ENCODE data around the gene NBL1. TPM values are rescaled to one million over a fixed set of nuclear protein-coding genes. Genes with fewer than 3 reads are reported as not detected.
A peak's percentile ranks its signal among the peaks of the same experiment; 100 is the strongest.

NBL1 gene
- total RNA-seq, 2 donors from 2014 or later: 32.0 to 32.3 TPM

- peak overlapping the region; percentile 9 for H3K27ac Mint-ChIP-seq
- no peaks in the 10 kb centered on the region for H3K9me3 ChIP-seq (ENCODE audit: control insufficient read depth, low read length, poor library complexity, severe bottlenecking)
- ATAC-seq (no peak), DNase-seq (no peak)
- no peak overlapping the region for H3K4me3 Mint-ChIP-seq
- no peaks in the 10 kb centered on the region for H3K27me3 Mint-ChIP-seq
- peaks cover 30% of the 10 kb centered on the region for H3K4me1 Mint-ChIP-seq
- peaks cover 8% of the 10 kb centered on the region for H3K36me3 Mint-ChIP-seq (ENCODE audit: low read depth)
These were observed 30.9 kb upstream of the NBL1 start for GRCh38 chr1:19613171-19613703.

- Mint-ChIP-seq H3K36me3 (ENCODE audit: low read depth) (peaks cover 8% of the 10 kb centered on the region), H3K4me3 (no peak overlapping the region), H3K27ac (peak overlapping the region; percentile 84), H3K4me1 (peaks cover 33% of the 10 kb centered on the region), H3K27me3 (no peaks in the 10 kb centered on the region)
- no peak for DNase-seq
- H3K9me3 ChIP-seq (ENCODE audit: control insufficient read depth, low read length, poor library complexity, severe bottlenecking): no peaks in the 10 kb centered on the region
- ATAC-seq: no peak
These were observed 28.7 kb upstream of the NBL1 start for GRCh38 chr1:19615438-19615837.

GRCh38 chr1:19616489-19616888 is 27.6 kb upstream of the NBL1 start:
- DNase-seq: no peak
- H3K4me1 Mint-ChIP-seq: peaks cover 36% of the 10 kb centered on the region
- H3K36me3 Mint-ChIP-seq (ENCODE audit: low read depth): peaks cover 8% of the 10 kb centered on the region
- no peak for ATAC-seq
- no peaks in the 10 kb centered on the region for H3K27me3 Mint-ChIP-seq
- H3K4me3 Mint-ChIP-seq: no peak overlapping the region
- no peaks in the 10 kb centered on the region for H3K9me3 ChIP-seq (ENCODE audit: control insufficient read depth, low read length, poor library complexity, severe bottlenecking)
- no peak overlapping the region for H3K27ac Mint-ChIP-seq

- H3K27ac Mint-ChIP-seq: no peak overlapping the region
- ATAC-seq (no peak), DNase-seq (no peak)
- H3K36me3 Mint-ChIP-seq (ENCODE audit: low read depth): peaks cover 8% of the 10 kb centered on the region
- H3K27me3 Mint-ChIP-seq: no peaks in the 10 kb centered on the region
- no peak overlapping the region for H3K4me3 Mint-ChIP-seq
- peaks cover 38% of the 10 kb centered on the region for H3K4me1 Mint-ChIP-seq
- no peaks in the 10 kb centered on the region for H3K9me3 ChIP-seq (ENCODE audit: control insufficient read depth, low read length, poor library complexity, severe bottlenecking)
These were observed 26.7 kb upstream of the NBL1 start for GRCh38 chr1:19617376-19617775.

- H3K9me3 ChIP-seq (ENCODE audit: control insufficient read depth, low read length, poor library complexity, severe bottlenecking): no peaks in the 10 kb centered on the region
These were observed 25.7 kb upstream of the NBL1 start for GRCh38 chr1:19618428-19618827.

GRCh38 chr1:19619697-19620384 is 24.3 kb upstream of the NBL1 start:
- H3K4me1 Mint-ChIP-seq: peaks cover 23% of the 10 kb centered on the region
- DNase-seq (no peak), ATAC-seq (no peak)
- H3K36me3 Mint-ChIP-seq (ENCODE audit: low read depth): peaks cover 6% of the 10 kb centered on the region
- H3K27ac Mint-ChIP-seq: peak overlapping the region; percentile 41
- H3K4me3 Mint-ChIP-seq: no peak overlapping the region
- no peaks in the 10 kb centered on the region for H3K27me3 Mint-ChIP-seq
- H3K9me3 ChIP-seq (ENCODE audit: control insufficient read depth, low read length, poor library complexity, severe bottlenecking): no peaks in the 10 kb centered on the region

More at GRCh38 chr1:19618428-19618827, 25.7 kb upstream of the NBL1 start:
- peak overlapping the region; percentile 41 for H3K27ac Mint-ChIP-seq
- ATAC-seq (no peak), DNase-seq (no peak)
- no peaks in the 10 kb centered on the region for H3K27me3 Mint-ChIP-seq
- H3K36me3 Mint-ChIP-seq (ENCODE audit: low read depth): peaks cover 6% of the 10 kb centered on the region
- H3K4me3 Mint-ChIP-seq: no peak overlapping the region
- peaks cover 30% of the 10 kb centered on the region for H3K4me1 Mint-ChIP-seq

- DNase-seq (no peak), ATAC-seq (no peak)
- Mint-ChIP-seq H3K27me3 (no peaks in the 10 kb centered on the region), H3K36me3 (ENCODE audit: low read depth) (no peaks in the 10 kb centered on the region), H3K4me1 (peaks cover 15% of the 10 kb centered on the region), H3K27ac (no peak overlapping the region), H3K4me3 (no peak overlapping the region)
- H3K9me3 ChIP-seq (ENCODE audit: control insufficient read depth, low read length, poor library complexity, severe bottlenecking): no peaks in the 10 kb centered on the region
These were observed 23.3 kb upstream of the NBL1 start for GRCh38 chr1:19620786-19621185.

- no peak for ATAC-seq
- Mint-ChIP-seq H3K27ac (no peak overlapping the region), H3K36me3 (ENCODE audit: low read depth) (no peaks in the 10 kb centered on the region)
These were observed 22.7 kb upstream of the NBL1 start for GRCh38 chr1:19621274-19621950.

GRCh38 chr1:19622204-19622603 is 21.9 kb upstream of the NBL1 start:
- H3K9me3 ChIP-seq (ENCODE audit: control insufficient read depth, low read length, poor library complexity, severe bottlenecking): no peaks in the 10 kb centered on the region
- H3K27me3 Mint-ChIP-seq: no peaks in the 10 kb centered on the region
- H3K36me3 Mint-ChIP-seq (ENCODE audit: low read depth): no peaks in the 10 kb centered on the region
- no peak overlapping the region for H3K4me3 Mint-ChIP-seq
- no peak for DNase-seq
- no peak for ATAC-seq
- H3K27ac Mint-ChIP-seq: no peak overlapping the region
- H3K4me1 Mint-ChIP-seq: peaks cover 11% of the 10 kb centered on the region

More at GRCh38 chr1:19621274-19621950, 22.7 kb upstream of the NBL1 start:
- H3K9me3 ChIP-seq (ENCODE audit: control insufficient read depth, low read length, poor library complexity, severe bottlenecking): no peaks in the 10 kb centered on the region
- no peak overlapping the region for H3K4me3 Mint-ChIP-seq
- H3K4me1 Mint-ChIP-seq: peaks cover 15% of the 10 kb centered on the region
- DNase-seq: no peak
- H3K27me3 Mint-ChIP-seq: no peaks in the 10 kb centered on the region

- no peaks in the 10 kb centered on the region for H3K9me3 ChIP-seq (ENCODE audit: control insufficient read depth, low read length, poor library complexity, severe bottlenecking)
- ATAC-seq (no peak), DNase-seq (no peak)
- no peaks in the 10 kb centered on the region for H3K27me3 Mint-ChIP-seq
- H3K4me1 Mint-ChIP-seq: peaks cover 11% of the 10 kb centered on the region
- no peaks in the 10 kb centered on the region for H3K36me3 Mint-ChIP-seq (ENCODE audit: low read depth)
- no peak overlapping the region for H3K27ac Mint-ChIP-seq
- H3K4me3 Mint-ChIP-seq: no peak overlapping the region
These were observed 20.6 kb upstream of the NBL1 start for GRCh38 chr1:19623523-19623922.

GRCh38 chr1:19625291-19625937 is 18.7 kb upstream of the NBL1 start:
- no peaks in the 10 kb centered on the region for H3K27me3 Mint-ChIP-seq
- no peaks in the 10 kb centered on the region for H3K36me3 Mint-ChIP-seq (ENCODE audit: low read depth)
- no peak overlapping the region for H3K4me3 Mint-ChIP-seq
- no peak for ATAC-seq
- H3K9me3 ChIP-seq (ENCODE audit: control insufficient read depth, low read length, poor library complexity, severe bottlenecking): no peaks in the 10 kb centered on the region
- H3K4me1 Mint-ChIP-seq: peaks cover 5% of the 10 kb centered on the region
- H3K27ac Mint-ChIP-seq: no peak overlapping the region
- DNase-seq: no peak

- H3K4me1 Mint-ChIP-seq: no peaks in the 10 kb centered on the region
- H3K9me3 ChIP-seq (ENCODE audit: control insufficient read depth, low read length, poor library complexity, severe bottlenecking): no peaks in the 10 kb centered on the region
- DNase-seq (no peak), ATAC-seq (no peak)
- no peak overlapping the region for H3K27ac Mint-ChIP-seq
- H3K27me3 Mint-ChIP-seq: no peaks in the 10 kb centered on the region
- H3K36me3 Mint-ChIP-seq (ENCODE audit: low read depth): no peaks in the 10 kb centered on the region
- no peak overlapping the region for H3K4me3 Mint-ChIP-seq
These were observed 15.2 kb upstream of the NBL1 start for GRCh38 chr1:19628879-19629278.

GRCh38 chr1:19629357-19629756 is 14.8 kb upstream of the NBL1 start:
- no peak for ATAC-seq
- Mint-ChIP-seq H3K27me3 (no peaks in the 10 kb centered on the region), H3K36me3 (ENCODE audit: low read depth) (no peaks in the 10 kb centered on the region), H3K4me1 (no peaks in the 10 kb centered on the region), H3K4me3 (no peak overlapping the region), H3K27ac (no peak overlapping the region)
- DNase-seq: no peak
- no peaks in the 10 kb centered on the region for H3K9me3 ChIP-seq (ENCODE audit: control insufficient read depth, low read length, poor library complexity, severe bottlenecking)
